Keratinocyte (primary cell): ENCODE measurements around the gene FAT2. TPM values are rescaled to one million over a fixed set of nuclear protein-coding genes. Genes with fewer than 3 reads are reported as not detected.

Experiments used
- DNase-seq: peaks from one replicate; pipeline ENCODE4 v3.0.0-alpha.2; 2011; ENCODE audit warnings: low read depth, missing footprints, low spot score
- FAIRE-seq: peaks from 2 replicates; lab custom pipeline; 2011; peaks lifted over from hg19 to GRCh38; lab: Jason Lieb, UNC
- H2AFZ ChIP-seq: 2 replicates; pipeline ENCODE4 v1.6.0; 2012; ENCODE audit warnings: low read length, control low read depth, inconsistent platforms; ENCODE audit not compliant: control insufficient read depth
- H3K27ac ChIP-seq: 2 replicates; pipeline ENCODE4 v1.5.1; 2011; ENCODE audit warnings: low read length; ENCODE audit not compliant: control insufficient read depth, insufficient read depth
- H3K27me3 ChIP-seq: 3 replicates; pipeline ENCODE4 v1.6.0; 2011; ENCODE audit warnings: low read length; ENCODE audit not compliant: control insufficient read depth, insufficient read depth; ENCODE audit errors: extremely low read depth
- H3K36me3 ChIP-seq, 2 experiments: 2 replicates in 1 of 2; 3 replicates in 1 of 2; pipeline ENCODE4 v1.5.1; 2011; ENCODE audit warnings: low read length in 2 of 2, mild to moderate bottlenecking in 1 of 2; ENCODE audit not compliant: control insufficient read depth in 2 of 2, insufficient read depth in 2 of 2; ENCODE audit errors: extremely low read depth in 1 of 2
- H3K4me1 ChIP-seq: 3 replicates; pipeline ENCODE4 v1.5.1; 2011; ENCODE audit warnings: low read length; ENCODE audit not compliant: control insufficient read depth, insufficient read depth; ENCODE audit errors: extremely low read depth
- H3K4me2 ChIP-seq: 3 replicates; pipeline ENCODE4 v1.6.0; 2011; ENCODE audit warnings: low read depth, low read length; ENCODE audit not compliant: control insufficient read depth, insufficient read depth; ENCODE audit errors: extremely low read depth
- H3K4me3 ChIP-seq, 3 experiments: fragments of 200-600 bp in 1 of 3; sonication (generic) in 1 of 3; 2 replicates in 2 of 3; 3 replicates in 1 of 3; pipeline ENCODE4 v1.5.1; 2011 to 2016; ENCODE audit warnings: low read length in 3 of 3, mild to moderate bottlenecking in 3 of 3, control low read depth in 2 of 3, inconsistent platforms in 1 of 3, low read depth in 1 of 3, mixed read lengths in 1 of 3, mixed run types in 1 of 3, moderate library complexity in 1 of 3; ENCODE audit not compliant: control insufficient read depth in 2 of 3, insufficient read depth in 2 of 3; ENCODE audit errors: extremely low read depth in 1 of 3
- H3K79me2 ChIP-seq: 2 replicates; pipeline ENCODE4 v1.6.0; 2012; ENCODE audit warnings: low read length; ENCODE audit not compliant: control insufficient read depth, insufficient read depth
- H3K9ac ChIP-seq: 3 replicates; pipeline ENCODE4 v1.6.0; 2011; ENCODE audit warnings: low read length; ENCODE audit not compliant: control insufficient read depth, insufficient read depth; ENCODE audit errors: extremely low read depth
- H3K9me1 ChIP-seq: 3 replicates; pipeline ENCODE4 v1.6.0; 2011; ENCODE audit warnings: low read length; ENCODE audit not compliant: control insufficient read depth, insufficient read depth; ENCODE audit errors: extremely low read depth
- H3K9me3 ChIP-seq: 2 replicates; pipeline ENCODE4 v1.5.1; 2012; ENCODE audit warnings: low read depth, low read length; ENCODE audit not compliant: control insufficient read depth
- H4K20me1 ChIP-seq: 3 replicates; pipeline ENCODE4 v1.6.0; 2011; ENCODE audit warnings: low read length; ENCODE audit not compliant: control insufficient read depth, insufficient read depth; ENCODE audit errors: extremely low read depth
- CTCF ChIP-seq, 3 experiments: IDR thresholded peaks in 1 of 3; conservative IDR thresholded peaks in 1 of 3; optimal IDR thresholded peaks in 1 of 3; 2 replicates in 2 of 3; 3 replicates in 1 of 3; pipeline versions ENCODE3 to v1.5.1; 2011; ENCODE audit warnings: low read length in 3 of 3, mild to moderate bottlenecking in 3 of 3, moderate library complexity in 2 of 3, control low read depth in 1 of 3, inconsistent platforms in 1 of 3; ENCODE audit not compliant: insufficient read depth in 2 of 3; ENCODE audit errors: extremely low read depth in 1 of 3
- EZH2 ChIP-seq: IDR thresholded peaks from one replicate; pipeline ENCODE4 v1.6.1; 2012; ENCODE audit warnings: inconsistent platforms, mild to moderate bottlenecking, low read length, moderate library complexity
- dilution Hi-C: fragments of 300-500 bp; cut with MboI; formaldehyde crosslinking; loops from one replicate; pipeline ENCODE4 v1.7.0; 2020; ENCODE audit warnings: low sequenced_read_pairs; ENCODE audit not compliant: extremely low pct_ligation_motif_present
- polyA plus RNA-seq, 5 experiments: library from polyadenylated mRNA; depleted of rRNA in 3 of 5; stranded (reverse) in 3 of 5; stranded (forward) in 1 of 5; unstranded in 1 of 5; fragments of >200 nt; gene quantifications; 1 replicate in 1 of 5; 2 replicates in 3 of 5; 3 replicates in 1 of 5; pipeline versions ENCODE4 v1.2.1 to v1.2.3, GENCODE V29; 2011 to 2012; ENCODE audit warnings: missing spikeins in 2 of 5, low read depth in 1 of 5, low replicate concordance in 1 of 5

Gene FAT2
- polyA plus RNA-seq, 1 donor (not counting 4 experiments of a cell fraction or from before 2014, with no cell fraction given) = 35.0 TPM

DNA sequence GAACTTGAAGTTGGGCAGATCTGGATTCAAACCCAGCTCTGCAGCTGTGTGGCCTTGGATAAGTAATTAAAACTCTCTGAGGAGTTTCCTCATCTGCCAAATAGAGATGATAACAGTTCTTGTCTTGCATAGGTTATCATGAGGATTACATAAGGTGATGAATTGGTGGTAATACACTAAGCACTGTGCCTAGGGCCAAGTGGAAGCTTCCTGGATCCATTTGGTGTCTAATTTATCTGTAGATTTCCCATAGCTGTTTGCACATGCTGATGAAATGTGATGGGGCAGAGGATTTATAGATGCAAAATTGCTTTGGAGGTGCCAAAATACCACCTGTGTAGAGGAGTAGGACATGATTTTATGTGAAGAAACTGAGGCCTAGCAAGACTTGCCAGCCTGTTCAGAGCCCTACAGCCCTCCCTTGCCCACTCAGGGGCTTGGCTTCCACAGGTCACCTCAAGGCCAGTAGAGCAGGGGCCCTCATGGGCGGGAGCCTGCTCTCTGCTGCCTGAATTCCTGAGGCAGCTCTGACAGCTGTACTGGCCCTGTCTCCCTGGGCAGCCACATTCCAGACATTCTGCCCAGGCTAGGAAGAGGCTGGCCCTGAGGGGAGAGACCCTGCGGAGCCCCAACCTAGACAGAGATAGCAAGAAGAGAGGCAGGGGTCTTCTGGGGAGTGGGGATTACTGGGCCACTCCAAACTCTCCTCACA lies 5.9 kb upstream of the FAT2 start:
- FAIRE-seq (peak; percentile 44), DNase-seq (no peak)
- Histone ChIP-seq H3K9me1 (no peaks in the 10 kb centered on the region), H3K4me3 (no peak overlapping the region), H3K9me3 (no peaks in the 10 kb centered on the region), H3K4me2 (no peak overlapping the region), H3K27ac (peak overlapping the region; percentile 16), H3K4me1 (peaks cover 51% of the 10 kb centered on the region), H2AFZ (peak overlapping the region; percentile 61), H3K27me3 (no peaks in the 10 kb centered on the region), H3K36me3 (no peaks in the 10 kb centered on the region), H4K20me1 (no peaks in the 10 kb centered on the region), H3K9ac (no peak overlapping the region), H3K79me2 (no peaks in the 10 kb centered on the region)
- TF ChIP-seq CTCF (optimal IDR thresholded peaks at IDR 0.05 in 1 of 3, IDR thresholded peaks at IDR 0.05 in 1 of 3, conservative IDR thresholded peaks at IDR 0.05 in 1 of 3; ENCODE audit: extremely low read depth in 1 of 3, insufficient read depth in 2 of 3, low read length in 3 of 3) (no peak), EZH2 (no peak)
- dilution Hi-C loops = no loop called here

- H3K4me1 ChIP-seq = peaks cover 59% of the 10 kb centered on the region
- peak overlapping the region; percentile 13 for H3K4me2 ChIP-seq
- H3K4me3 ChIP-seq = no peak overlapping the region
- DNase-seq = no peak
- no peaks in the 10 kb centered on the region for H4K20me1 ChIP-seq
- TF ChIP-seq EZH2 = no peak
- TF ChIP-seq CTCF (optimal IDR thresholded peaks at IDR 0.05 in 1 of 3, IDR thresholded peaks at IDR 0.05 in 1 of 3, conservative IDR thresholded peaks at IDR 0.05 in 1 of 3; ENCODE audit: extremely low read depth in 1 of 3, insufficient read depth in 2 of 3, low read length in 3 of 3) = no peak
- peaks cover 12% of the 10 kb centered on the region for H3K79me2 ChIP-seq
- H3K27ac ChIP-seq = no peak overlapping the region
- no peak for FAIRE-seq
- H3K9ac ChIP-seq = no peak overlapping the region
- no peaks in the 10 kb centered on the region for H3K9me1 ChIP-seq
- no peaks in the 10 kb centered on the region for H3K9me3 ChIP-seq
- dilution Hi-C loops = no loop called here
- H3K36me3 ChIP-seq = no peaks in the 10 kb centered on the region
- H2AFZ ChIP-seq = no peak overlapping the region
- no peaks in the 10 kb centered on the region for H3K27me3 ChIP-seq
Observed at GRCh38 chr5:151595411-151595826, 4.3 kb upstream of the FAT2 start.
